T-cell (primary cell): ENCODE data around the gene DGKZ. TPM values are rescaled to one million over a fixed set of nuclear protein-coding genes. Genes with fewer than 3 reads are reported as not detected.

Experiments used
- ATAC-seq, 4 experiments: fragments of 200-7000 bp in 3 of 4; fragments of 150-1000 bp in 1 of 4; cut with Tn5 transposase; replicated peaks in 1 of 4; 1 replicate in 3 of 4; 2 replicates in 1 of 4; pipeline ENCODE4 v1.10.0; 2021; ENCODE audit warnings: moderate library complexity in 3 of 4, mild to moderate bottlenecking in 2 of 4, moderate number of reproducible peaks in 1 of 4
- CTCF ChIA-PET, 2 donors: fragments of 300-600 bp; sonication (Branson Sonifier 250); formaldehyde crosslinking; loops; one replicate each; lab custom pipeline; 2022; ENCODE audit warnings: antibody characterized with exemption in 2 of 2; lab: Charles Lee
- POLR2A ChIA-PET, 2 donors: fragments of 300-600 bp; sonication (Branson Sonifier 250); formaldehyde crosslinking; loops; one replicate each; lab custom pipeline; 2022; ENCODE audit warnings: antibody characterized with exemption in 2 of 2; lab: Charles Lee
- DNase-seq, 35 experiments: peaks; one replicate each; pipeline versions ENCODE4 v3.0.0 to v3.0.0-alpha.2; 2013 to 2023
- H3K27ac ChIP-seq: one replicate; pipeline ENCODE4 v1.5.1; 2013; ENCODE audit warnings: low read length
- H3K27me3 ChIP-seq, 2 experiments: replicated peaks in 1 of 2; 1 replicate in 1 of 2; 2 replicates in 1 of 2; pipeline versions ENCODE4 v1.6.1 to v1.7.0; 2013; ENCODE audit warnings: low read length in 1 of 2, mixed read lengths in 1 of 2; ENCODE audit not compliant: control insufficient read depth in 2 of 2, insufficient read depth in 2 of 2; ENCODE audit errors: extremely low read depth in 1 of 2
- H3K36me3 ChIP-seq, 2 donors: 1 replicate in 1 of 2; 2 replicates in 1 of 2; pipeline versions ENCODE4 v1.6.1 to v1.7.0; 2013; ENCODE audit warnings: low read length in 1 of 2; ENCODE audit not compliant: control insufficient read depth in 2 of 2, insufficient read depth in 1 of 2; ENCODE audit errors: extremely low read depth in 1 of 2
- H3K4me1 ChIP-seq, 2 experiments: 1 replicate in 1 of 2; 2 replicates in 1 of 2; pipeline versions ENCODE4 v1.6.1 to v1.7.0; 2013; ENCODE audit warnings: low read length in 2 of 2, mixed read lengths in 1 of 2; ENCODE audit not compliant: insufficient read depth in 2 of 2, control insufficient read depth in 1 of 2; ENCODE audit errors: extremely low read depth in 1 of 2
- H3K4me3 ChIP-seq, 2 donors: 1 replicate in 1 of 2; 2 replicates in 1 of 2; pipeline versions ENCODE4 v1.5.1 to v1.7.0; 2013; ENCODE audit warnings: mild to moderate bottlenecking in 2 of 2, low read length in 1 of 2, moderate library complexity in 1 of 2; ENCODE audit not compliant: control insufficient read depth in 1 of 2; ENCODE audit errors: extremely low read depth in 1 of 2
- H3K9me3 ChIP-seq: 2 replicates; pipeline ENCODE4 v1.7.0; 2013
- H3K27ac Mint-ChIP-seq, 2 donors: one replicate each; pipeline ENCODE4 v1.8.0; 2020 to 2021; ENCODE audit warnings: mild to moderate bottlenecking in 2 of 2, mixed read lengths in 2 of 2
- H3K27me3 Mint-ChIP-seq, 2 donors: one replicate each; pipeline ENCODE4 v1.8.0; 2021 to 2022; ENCODE audit warnings: mixed read lengths in 2 of 2
- H3K36me3 Mint-ChIP-seq: one replicate; pipeline ENCODE4 v1.8.0; 2021; ENCODE audit warnings: mixed read lengths
- H3K4me1 Mint-ChIP-seq, 3 donors: one replicate each; pipeline ENCODE4 v1.8.0; 2020 to 2022; ENCODE audit warnings: mixed read lengths in 3 of 3, mild to moderate bottlenecking in 1 of 3
- H3K4me3 Mint-ChIP-seq, 3 donors: one replicate each; pipeline ENCODE4 v1.8.0; 2020 to 2022; ENCODE audit warnings: mild to moderate bottlenecking in 3 of 3, mixed read lengths in 3 of 3, moderate library complexity in 3 of 3
- H3K9me3 Mint-ChIP-seq, 3 donors: one replicate each; pipeline ENCODE4 v1.8.0; 2020 to 2022; ENCODE audit warnings: mixed read lengths in 3 of 3
- WGBS: methylation state at CpG from one replicate; pipeline ENCODE4 v1.1.5; 2013; ENCODE audit warnings: missing lambda C conversion rate; ENCODE audit not compliant: insufficient coverage; 5-methylcytosine and 5-hydroxymethylcytosine counted together
- total RNA-seq, 35 experiments: library from RNA in 6 of 35; stranded (reverse) in 6 of 35; fragments of 120-200 nt in 1 of 35; gene quantifications; one replicate each; pipeline versions ENCODE4 v1.2.1 to v1.2.4 and lab custom pipeline; 2013 to 2026

The DGKZ gene
- total RNA-seq, 5 donors from 2014 or later (not counting 1 experiment from before 2014, with no cell fraction given), result 235 to 318 (median 251) TPM

GRCh38 chr11:46351606-46352005 lies 4.3 kb downstream of the DGKZ start:
- peak overlapping the region; percentile 73 to 85 (median 74) for H3K4me3 Mint-ChIP-seq
- H3K4me1 Mint-ChIP-seq, result peaks cover 76 to 84% (median 83%) of the 10 kb centered on the region in 3 donors
- CTCF ChIA-PET, result interaction anchor here (0.8 to 3.2 kb wide), 9 partner anchors 9 to 266 kb away, joined by 3 to 15 read pairs (median 3); partner anchors contain the start of genes ATG13 (in 1 of the 2) and HARBI1 (in 1 of the 2)
- no peaks in the 10 kb centered on the region for H3K27me3 ChIP-seq
- no peaks in the 10 kb centered on the region for H3K9me3 ChIP-seq
- no peaks in the 10 kb centered on the region for H3K9me3 Mint-ChIP-seq
- H3K4me3 ChIP-seq, result peak overlapping the region; percentile 42 to 52
- DNase-seq (no peak), ATAC-seq (no peak)
- H3K36me3 ChIP-seq, result peaks cover 0 to 38% of the 10 kb centered on the region in 2 donors
- H3K27ac Mint-ChIP-seq, result peak overlapping the region; percentile 93 to 98
- peaks cover 54 to 91% of the 10 kb centered on the region in 2 experiments for H3K4me1 ChIP-seq
- POLR2A ChIA-PET, result interaction anchor here (0.5 to 1.5 kb wide), 3 partner anchors 9 to 145 kb away, joined by 3 read pairs; no protein-coding TSS in a partner anchor
- peaks cover 3% of the 10 kb centered on the region for H3K36me3 Mint-ChIP-seq
- H3K27me3 Mint-ChIP-seq, result no peaks in the 10 kb centered on the region
- H3K27ac ChIP-seq, result peak overlapping the region; percentile 66
- WGBS, result 79% methylated on average over 2 of the region's 5 CpGs

DNA sequence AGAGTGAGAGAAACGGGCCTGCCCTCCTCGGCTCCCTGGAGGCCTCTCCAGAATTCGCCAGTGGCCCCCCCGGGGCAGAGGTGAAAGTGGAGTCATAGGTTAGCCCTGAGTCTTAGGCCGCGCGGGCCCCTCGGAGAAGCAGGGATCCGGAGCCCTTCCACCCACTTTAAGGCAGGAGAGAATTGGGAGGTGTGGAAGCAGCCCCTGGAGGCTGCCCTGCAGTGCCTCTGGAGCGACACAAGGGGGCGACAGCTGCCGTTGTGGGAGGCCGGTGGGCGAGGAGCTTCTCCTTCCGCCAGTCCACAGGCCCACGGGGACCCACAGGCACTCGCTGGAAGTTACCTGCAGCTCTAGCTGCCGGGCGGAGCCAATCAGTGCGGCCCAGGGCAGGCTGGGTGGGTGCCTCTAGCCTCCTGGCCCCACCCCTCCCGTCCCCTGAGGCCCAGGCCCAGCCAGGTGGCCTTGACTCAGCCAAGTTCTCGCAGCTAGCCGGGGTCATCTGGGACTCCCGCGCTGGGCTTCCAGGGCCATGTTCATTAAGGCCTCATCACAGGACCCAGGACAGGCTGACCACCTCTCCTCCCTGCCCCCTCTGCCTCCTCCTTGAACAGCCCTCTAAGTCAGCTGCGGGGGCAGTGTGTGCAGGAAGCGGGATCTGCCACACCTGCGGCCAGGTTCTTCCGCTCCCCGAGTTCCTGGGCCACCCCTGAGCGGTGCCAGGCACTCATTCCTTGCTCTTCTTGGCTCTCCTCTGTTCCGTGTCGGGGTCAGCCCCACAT lies 5.0 kb downstream of the DGKZ start:
- H3K27me3 Mint-ChIP-seq, result no peaks in the 10 kb centered on the region

GRCh38 chr11:46353698-46354097 lies 6.4 kb downstream of the DGKZ start:
- CTCF ChIA-PET, result interaction anchor here (0.6 to 3.2 kb wide), 8 partner anchors 8 to 1231 kb away, joined by 3 to 15 read pairs (median 6); no protein-coding TSS in a partner anchor
- Histone ChIP-seq H3K27me3 (no peaks in the 10 kb centered on the region), H3K27ac (peak overlapping the region; percentile 66), H3K9me3 (no peaks in the 10 kb centered on the region), H3K4me1 (peaks cover 50 to 93% of the 10 kb centered on the region in 2 experiments), H3K36me3 (peaks cover 3 to 42% of the 10 kb centered on the region in 2 donors), H3K4me3 (peak overlapping the region; percentile 6 to 52)
- POLR2A ChIA-PET, result no interaction called here
- Mint-ChIP-seq H3K27me3 (no peaks in the 10 kb centered on the region), H3K4me3 (peak overlapping the region in 2 of 3 donors; percentile 51 to 85), H3K36me3 (peaks cover 3% of the 10 kb centered on the region), H3K9me3 (no peaks in the 10 kb centered on the region), H3K27ac (peak overlapping the region; percentile 93 to 98), H3K4me1 (peaks cover 87 to 94% (median 90%) of the 10 kb centered on the region in 3 donors)
- peak in 1 of 35 experiments; percentile 29 for DNase-seq
- WGBS, result 20% methylated on average over 1 of the region's 9 CpGs
- no peak for ATAC-seq

More for the DNA sequence above, 5.0 kb downstream of the DGKZ start:
- Mint-ChIP-seq H3K27ac (peak overlapping the region; percentile 93 to 98), H3K9me3 (no peaks in the 10 kb centered on the region), H3K4me3 (peak overlapping the region; percentile 74 to 85 (median 78)), H3K4me1 (peaks cover 78 to 85% (median 84%) of the 10 kb centered on the region in 3 donors), H3K36me3 (peaks cover 3% of the 10 kb centered on the region)
- peak overlapping the region; percentile 42 to 52 for H3K4me3 ChIP-seq
- peak; percentile 54 to 90 (median 75) for DNase-seq
- peaks cover 53 to 92% of the 10 kb centered on the region in 2 experiments for H3K4me1 ChIP-seq
- peak; percentile 29 to 71 (median 38) for ATAC-seq
- WGBS, result 18% methylated on average over 26 of the region's 33 CpGs
- H3K27ac ChIP-seq, result peak overlapping the region; percentile 66
- peaks cover 0 to 42% of the 10 kb centered on the region in 2 donors for H3K36me3 ChIP-seq
- ChIA-PET CTCF (interaction anchor here (0.6 to 3.2 kb wide), 15 partner anchors 8 to 265 kb away, joined by 3 to 15 read pairs (median 4); partner anchors contain the start of genes ATG13 (in 1 of the 2) and HARBI1 (in 1 of the 2)), POLR2A (interaction anchor here in 1 of 2 donors (0.5 to 1.5 kb wide), 2 partner anchors 9 to 54 kb away, joined by 3 read pairs; no protein-coding TSS in a partner anchor)
- no peaks in the 10 kb centered on the region for H3K27me3 ChIP-seq
- H3K9me3 ChIP-seq, result no peaks in the 10 kb centered on the region

- ATAC-seq (no peak), DNase-seq (no peak)
- Mint-ChIP-seq H3K36me3 (peaks cover 3% of the 10 kb centered on the region), H3K9me3 (no peaks in the 10 kb centered on the region), H3K27me3 (no peaks in the 10 kb centered on the region), H3K27ac (peak overlapping the region; percentile 79 to 85), H3K4me3 (peak overlapping the region in 2 of 3 donors; percentile 7 to 85), H3K4me1 (peaks cover 80 to 85% (median 80%) of the 10 kb centered on the region in 3 donors)
- ChIA-PET CTCF (interaction anchor here (0.5 to 2.6 kb wide), 5 partner anchors 9 to 795 kb away, joined by 3 to 13 read pairs (median 3); partner anchors contain the start of gene DGKZ (in 1 of the 2)), POLR2A (interaction anchor here (0.6 to 1.0 kb wide), 2 partner anchors 27 to 303 kb away, joined by 3 to 4 read pairs; no protein-coding TSS in a partner anchor)
- H3K27ac ChIP-seq, result no peak overlapping the region
- 80% methylated on average over 1 of the region's 7 CpGs for whole genome bisulfite sequencing
- no peak overlapping the region for H3K4me3 ChIP-seq
- peaks cover 33 to 82% of the 10 kb centered on the region in 2 experiments for H3K4me1 ChIP-seq
- no peaks in the 10 kb centered on the region for H3K9me3 ChIP-seq
- H3K27me3 ChIP-seq, result no peaks in the 10 kb centered on the region
- peaks cover 3 to 29% of the 10 kb centered on the region in 2 donors for H3K36me3 ChIP-seq
Observed at GRCh38 chr11:46356924-46357482, 9.7 kb downstream of the DGKZ start.

GRCh38 chr11:46357483-46357936 lies 10.2 kb downstream of the DGKZ start:
- Histone ChIP-seq H3K4me1 (peaks cover 33 to 82% of the 10 kb centered on the region in 2 experiments), H3K4me3 (no peak overlapping the region), H3K9me3 (no peaks in the 10 kb centered on the region), H3K27ac (no peak overlapping the region), H3K27me3 (no peaks in the 10 kb centered on the region), H3K36me3 (peaks cover 3 to 34% of the 10 kb centered on the region in 2 donors)
- peaks cover 79 to 85% (median 80%) of the 10 kb centered on the region in 3 donors for H3K4me1 Mint-ChIP-seq
- DNase-seq (no peak), ATAC-seq (no peak)
- H3K9me3 Mint-ChIP-seq, result no peaks in the 10 kb centered on the region
- 87% methylated on average over 11 of the region's 11 CpGs for WGBS
- H3K4me3 Mint-ChIP-seq, result no peak overlapping the region
- CTCF ChIA-PET, result interaction anchor here (1.3 to 2.6 kb wide), 2 partner anchors 9 to 11 kb away, joined by 3 to 13 read pairs; partner anchors contain the start of gene DGKZ (in 1 of the 2)
- H3K27me3 Mint-ChIP-seq, result no peaks in the 10 kb centered on the region
- POLR2A ChIA-PET, result interaction anchor here in 1 of 2 donors (1.0 kb wide), 1 partner anchor 27 kb away, joined by 3 read pairs; no protein-coding TSS in a partner anchor
- H3K27ac Mint-ChIP-seq, result peak overlapping the region; percentile 79 to 85
- peaks cover 3% of the 10 kb centered on the region for H3K36me3 Mint-ChIP-seq
